ENCODE results near the gene SCN2A.
"Not testable (repeated sequence)": the region's sequence is repeated elsewhere in the genome, so short reads cannot be mapped to it uniquely, and the experiment has no call there.

Gene SCN2A

DNA sequence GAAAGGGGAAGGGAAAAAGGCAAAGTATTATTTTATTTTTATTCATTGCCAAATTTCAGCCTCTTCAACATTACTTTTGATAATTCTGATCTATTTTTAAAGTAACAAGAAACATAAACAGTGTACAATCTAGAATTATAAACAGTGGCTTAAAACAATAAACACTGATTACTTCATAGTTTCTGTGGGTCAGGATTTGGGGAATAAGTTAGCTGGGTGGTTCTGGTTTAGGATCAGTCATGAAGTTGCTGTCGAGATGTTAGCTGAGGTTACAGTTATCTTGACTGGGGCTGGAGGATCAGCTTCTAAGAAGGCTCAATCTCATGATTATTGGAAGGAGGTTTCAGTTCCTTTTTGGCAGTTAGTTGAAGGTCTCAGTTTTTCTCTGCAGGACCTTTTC lies 109.2 kb downstream of the SCN2A start:
- no peak for DNase-seq

DNA sequence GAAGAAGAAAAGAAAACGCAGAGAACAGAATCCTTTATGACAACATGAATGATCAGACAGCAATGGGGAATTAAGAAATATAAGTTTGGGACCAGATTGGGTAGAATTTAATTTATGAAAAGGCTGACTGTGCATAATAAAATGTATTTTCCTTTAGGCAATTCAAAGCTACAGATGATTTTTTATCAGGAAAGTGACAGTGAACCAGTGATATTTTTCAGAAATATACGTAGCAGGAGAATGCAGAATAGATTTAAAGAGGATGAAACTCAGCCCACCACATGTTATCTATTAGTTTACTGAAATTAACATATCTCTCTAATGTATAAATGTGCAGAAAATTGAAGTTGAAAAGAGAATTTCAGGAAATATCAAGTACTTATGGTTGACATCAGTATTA lies 110.0 kb downstream of the SCN2A start:
- no peak for DNase-seq

DNA sequence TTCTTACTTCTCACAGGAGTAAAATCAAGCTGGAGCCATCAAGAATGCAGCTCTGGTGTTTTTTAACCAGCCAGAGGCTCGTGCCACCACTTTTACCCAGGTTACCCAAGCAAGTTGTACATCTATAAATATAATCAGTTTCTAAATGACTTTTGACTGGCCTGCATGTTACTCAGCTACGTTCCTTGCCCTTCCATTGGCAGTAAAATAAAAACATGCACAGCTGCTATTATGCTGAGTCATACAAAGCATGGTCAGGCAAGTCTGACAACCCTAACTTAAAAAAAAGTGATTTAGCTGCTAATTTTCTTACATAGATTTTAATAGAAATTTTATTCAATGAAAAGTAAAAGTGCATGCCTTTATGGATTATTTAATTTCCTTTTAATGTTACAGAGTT lies 118.5 kb downstream of the SCN2A start:
- DNase-seq: no peak

DNA sequence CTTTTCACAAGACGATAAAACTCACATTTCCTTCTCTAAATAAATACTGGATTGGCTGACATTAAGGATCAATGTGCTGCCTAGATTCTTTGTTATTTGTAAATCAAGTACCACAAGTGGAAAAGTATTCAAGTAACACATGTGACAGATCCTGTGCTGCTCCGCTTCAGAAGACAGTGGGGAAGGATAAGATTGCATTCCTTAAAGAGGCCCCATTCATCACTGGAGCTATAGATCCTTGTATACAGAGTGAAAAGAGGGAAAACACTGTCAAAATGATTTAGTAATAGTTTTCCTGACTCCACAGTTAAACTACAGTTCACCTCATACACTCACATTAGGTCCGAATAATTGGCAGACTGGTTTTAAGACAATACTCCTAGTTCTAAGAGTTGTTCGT lies 122.3 kb downstream of the SCN2A start:
- DNase-seq: no peak

DNA sequence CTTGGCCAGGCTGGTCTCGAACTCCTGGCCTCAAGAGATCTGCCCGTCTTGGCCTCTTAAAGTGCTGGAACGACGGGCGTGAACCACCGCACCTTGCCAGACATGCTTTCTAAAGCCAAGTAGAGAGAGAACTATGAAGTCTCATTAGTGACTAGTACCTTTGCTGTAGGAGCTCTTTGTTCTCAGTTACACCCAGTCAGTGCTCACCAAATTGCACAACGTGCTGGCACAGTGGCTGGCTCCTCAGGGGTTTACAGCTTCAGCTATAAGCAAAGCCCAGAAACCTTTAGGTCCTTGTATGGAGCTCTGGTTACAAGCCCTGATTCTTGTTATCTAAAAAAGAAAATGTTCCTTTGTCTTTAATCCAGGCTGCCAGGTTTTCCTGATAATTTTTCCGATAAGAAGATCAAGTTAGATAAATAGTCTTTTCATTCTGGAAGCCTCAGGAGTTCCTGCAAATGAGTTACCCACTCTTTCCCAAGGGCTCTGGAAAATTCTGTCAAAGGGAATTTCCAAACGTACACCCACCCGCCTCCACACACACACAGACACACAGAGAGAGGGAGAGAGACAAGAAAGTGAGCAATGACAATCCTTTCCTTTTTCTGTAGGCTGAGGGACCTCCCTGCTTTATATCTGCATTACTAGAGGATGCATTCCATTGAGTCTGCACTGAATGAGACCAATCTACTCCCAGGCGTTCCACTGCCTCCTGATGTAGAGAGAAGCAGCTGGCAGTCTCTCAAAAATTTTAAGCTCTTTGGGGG lies 130.1 kb downstream of the SCN2A start:
- no peak for DNase-seq

DNA sequence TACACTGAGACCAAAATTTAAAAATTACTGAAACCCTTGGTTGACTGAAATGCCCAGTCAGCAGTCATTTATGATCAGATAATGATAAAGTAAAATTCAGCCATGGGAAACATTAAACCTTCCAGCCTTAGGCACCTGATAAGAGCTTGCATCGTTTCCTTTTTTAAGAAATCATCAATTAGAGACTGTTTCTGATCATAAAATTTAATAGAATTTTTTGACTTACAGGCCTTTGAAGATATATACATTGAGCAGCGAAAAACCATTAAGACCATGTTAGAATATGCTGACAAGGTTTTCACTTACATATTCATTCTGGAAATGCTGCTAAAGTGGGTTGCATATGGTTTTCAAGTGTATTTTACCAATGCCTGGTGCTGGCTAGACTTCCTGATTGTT lies 130.7 kb downstream of the SCN2A start:
- no peak for DNase-seq

DNA sequence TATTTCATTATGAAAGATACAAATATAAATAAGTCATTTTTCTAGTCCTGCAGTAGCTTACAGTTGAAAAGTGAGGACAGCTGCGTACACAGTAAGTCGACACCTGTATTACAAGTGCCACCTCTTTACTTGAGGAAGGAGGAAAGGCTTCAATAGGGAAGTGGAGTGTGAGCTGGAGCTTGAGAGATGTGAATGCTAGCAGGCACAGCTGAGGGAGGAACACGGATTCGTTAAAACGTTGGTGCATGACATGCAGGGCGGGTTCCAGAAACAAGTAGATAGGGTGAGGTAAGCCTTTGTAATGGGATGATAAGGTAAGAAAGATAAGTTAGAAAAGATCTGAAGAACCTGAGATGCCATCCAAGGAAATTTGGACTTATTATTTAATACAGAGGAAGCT lies 132.1 kb downstream of the SCN2A start:
- DNase-seq: no peak

DNA sequence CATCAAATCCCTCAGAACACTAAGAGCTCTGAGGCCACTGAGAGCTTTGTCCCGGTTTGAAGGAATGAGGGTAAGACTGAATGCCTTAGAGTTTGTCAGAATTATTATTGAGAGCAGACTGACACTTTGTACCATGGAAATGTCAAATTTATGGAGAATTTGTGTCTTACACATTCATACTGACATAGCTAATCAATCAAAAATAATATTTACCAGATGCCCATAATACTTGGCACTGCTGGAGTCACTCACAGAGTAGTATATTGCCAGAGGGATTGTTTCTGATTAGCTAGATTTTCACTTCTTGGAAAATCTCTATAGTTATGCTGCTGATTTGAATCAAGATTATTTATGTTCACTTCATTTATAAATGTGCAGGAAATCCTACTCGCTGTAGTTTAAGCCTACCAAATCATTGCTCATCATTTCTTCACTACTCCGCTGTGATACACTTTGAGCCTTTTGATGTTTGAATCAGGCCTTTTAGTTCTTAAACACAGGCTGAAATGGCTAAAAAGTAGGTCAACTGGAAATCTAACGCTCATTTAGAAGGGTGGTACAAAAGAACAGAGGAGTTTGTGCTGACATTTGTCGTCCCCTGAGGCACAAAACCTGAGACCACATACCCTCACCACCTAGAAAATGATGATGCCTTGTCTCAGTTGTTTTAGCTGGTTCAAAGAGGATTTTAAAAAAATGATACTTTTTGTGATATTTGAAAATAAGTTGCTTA lies 134.2 kb downstream of the SCN2A start:
- no peak for DNase-seq

DNA sequence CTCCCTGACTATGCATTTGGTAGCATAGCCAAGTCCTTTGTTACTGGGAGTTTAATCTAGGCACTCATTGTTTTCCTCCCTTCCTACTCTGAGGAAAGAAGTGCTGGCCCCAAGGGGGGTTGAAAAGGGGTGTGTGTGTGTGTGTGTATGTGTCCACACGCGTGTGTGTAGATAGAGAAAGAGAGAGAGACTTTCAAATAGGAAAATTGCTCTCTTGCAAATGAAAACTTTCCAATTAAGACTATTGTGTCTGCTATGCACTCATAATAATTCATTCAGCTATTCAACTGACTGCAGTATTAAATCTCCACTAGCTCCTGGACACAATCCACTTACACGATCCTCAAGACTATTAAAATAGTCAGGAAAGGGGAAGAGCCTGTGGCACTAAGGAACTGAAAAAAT lies 137.4 kb downstream of the SCN2A start:
- DNase-seq: no peak

DNA sequence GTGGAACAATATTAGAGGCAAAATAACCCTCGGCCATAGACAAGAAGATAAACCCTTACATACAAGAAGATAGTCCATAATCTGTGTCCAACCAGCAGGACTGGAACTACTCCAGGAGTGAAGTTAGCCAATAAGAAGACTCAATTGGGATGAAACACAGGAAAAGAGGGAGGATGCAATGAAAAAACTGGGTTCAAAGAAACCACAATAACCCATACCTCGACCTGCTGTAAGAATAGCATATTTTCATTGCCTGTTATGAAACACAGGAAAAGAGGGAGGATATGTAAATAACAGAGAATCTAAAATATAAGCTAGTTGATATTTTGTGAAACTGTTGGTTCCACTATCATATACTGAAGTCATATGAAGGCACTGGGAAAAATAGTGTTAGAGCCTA lies 143.1 kb downstream of the SCN2A start:
- no peak for DNase-seq

DNA sequence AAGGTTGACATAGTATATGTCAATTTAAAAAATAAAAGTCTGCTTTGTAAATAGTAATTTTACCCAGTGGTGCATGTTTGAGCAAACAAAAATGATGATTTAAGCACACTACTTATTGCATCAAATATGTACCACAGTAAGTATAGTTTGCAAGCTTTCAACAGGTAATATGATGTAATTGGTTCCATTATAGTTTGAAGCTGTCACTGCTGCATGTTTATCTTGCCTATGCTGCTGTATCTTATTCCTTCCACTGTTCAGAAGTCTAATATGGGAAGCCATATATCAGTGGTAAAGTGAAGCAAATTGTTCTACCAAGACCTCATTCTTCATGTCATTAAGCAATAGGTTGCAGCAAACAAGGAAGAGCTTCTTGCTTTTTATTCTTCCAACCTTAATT lies 151.7 kb downstream of the SCN2A start:
- DNase-seq: no peak

DNA sequence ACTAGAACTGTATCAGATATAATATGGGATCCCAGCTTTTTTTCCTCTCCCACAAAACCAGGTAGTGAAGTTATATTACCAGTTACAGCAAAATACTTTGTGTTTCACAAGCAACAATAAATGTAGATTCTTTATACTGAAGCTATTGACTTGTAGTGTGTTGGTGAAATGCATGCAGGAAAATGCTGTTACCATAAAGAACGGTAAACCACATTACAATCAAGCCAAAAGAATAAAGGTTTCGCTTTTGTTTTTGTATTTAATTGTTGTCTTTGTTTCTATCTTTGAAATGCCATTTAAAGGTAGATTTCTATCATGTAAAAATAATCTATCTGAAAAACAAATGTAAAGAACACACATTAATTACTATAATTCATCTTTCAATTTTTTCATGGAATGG lies 152.6 kb downstream of the SCN2A start:
- no peak for DNase-seq

DNA sequence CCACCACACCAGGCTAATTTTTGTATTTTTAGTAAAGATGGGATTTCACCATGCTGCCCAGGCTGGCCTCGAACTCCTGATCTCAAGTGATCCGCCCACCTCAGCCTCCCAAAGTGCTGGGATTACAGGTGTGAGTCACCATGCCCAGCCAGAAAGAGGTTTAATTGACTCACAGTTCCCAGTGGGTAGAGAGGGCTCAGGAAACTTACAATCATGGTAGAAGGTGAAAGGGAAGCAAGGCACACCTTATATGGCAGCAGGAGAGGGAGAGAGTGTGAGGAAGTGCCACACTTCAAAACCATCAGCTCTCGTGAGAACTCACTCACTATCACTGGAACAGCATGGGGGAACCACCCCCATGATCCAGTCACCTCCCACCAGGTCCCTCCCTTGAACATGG lies 159.4 kb downstream of the SCN2A start:
- not testable (repeated sequence) for DNase-seq

DNA sequence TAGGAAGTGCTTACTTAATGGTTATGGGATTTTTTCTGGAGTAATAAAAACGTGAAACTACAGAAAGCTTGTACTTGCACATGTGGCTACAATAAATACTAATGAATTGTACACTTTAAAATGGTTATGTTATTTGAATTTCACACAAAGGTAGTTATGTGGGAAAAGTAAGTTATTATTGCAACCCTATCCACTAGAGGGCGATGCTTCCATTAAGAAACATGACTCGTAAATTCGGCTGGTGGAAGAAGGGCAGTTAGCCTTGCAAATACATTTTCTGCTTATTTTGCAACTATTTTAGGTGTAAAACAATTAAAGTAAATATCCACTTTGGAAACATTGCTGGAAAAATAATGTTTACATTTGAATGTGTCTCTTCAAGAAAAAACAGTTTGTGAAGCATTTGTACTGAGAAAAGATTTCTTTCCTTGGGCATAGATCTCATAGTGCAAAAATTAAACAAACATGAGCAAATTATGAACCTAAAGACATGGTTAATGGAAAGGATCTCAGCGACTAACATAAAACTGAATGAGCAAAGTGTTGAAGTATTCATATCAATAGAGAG lies 162.2 kb downstream of the SCN2A start:
- peak; percentile 49 for DNase-seq

DNA sequence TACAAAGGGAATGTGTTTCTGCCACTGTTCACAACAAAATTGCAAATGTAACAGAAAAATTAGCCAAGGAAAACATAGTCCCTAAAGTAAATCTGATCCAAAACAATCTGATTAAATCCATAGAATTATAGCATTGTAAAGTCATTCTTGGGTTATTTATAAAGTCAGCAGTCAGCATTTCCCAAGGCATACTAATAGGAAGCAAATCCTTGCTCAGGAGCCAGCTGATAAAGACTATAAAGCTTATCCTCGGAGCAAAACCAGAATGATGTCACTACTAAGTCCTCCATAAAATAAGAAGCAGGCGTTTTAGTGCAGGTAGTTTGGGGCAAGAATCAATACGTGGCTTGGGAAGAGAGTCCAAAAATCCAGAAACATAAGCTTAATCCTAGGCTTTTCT lies 162.9 kb downstream of the SCN2A start:
- DNase-seq: no peak

DNA sequence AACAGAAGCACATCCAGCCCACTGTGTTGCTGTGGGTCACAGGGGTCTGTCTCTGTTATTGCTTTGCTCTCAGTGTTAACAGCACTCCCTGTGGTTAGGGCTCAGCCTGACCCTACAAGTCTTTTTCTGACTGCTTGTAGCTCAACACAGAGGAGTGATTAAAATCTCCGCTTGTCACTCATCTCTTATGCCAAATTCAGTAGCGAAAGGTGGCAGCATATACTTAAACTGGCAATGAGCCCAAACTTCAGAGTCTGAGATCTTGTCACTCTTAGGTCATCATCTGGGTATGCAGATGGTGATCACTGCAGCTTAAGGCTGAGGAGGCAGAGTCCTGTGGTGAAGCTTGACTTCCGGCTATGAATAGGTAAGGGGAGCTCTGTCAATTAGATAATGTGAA lies 167.0 kb downstream of the SCN2A start:
- no peak for DNase-seq

DNA sequence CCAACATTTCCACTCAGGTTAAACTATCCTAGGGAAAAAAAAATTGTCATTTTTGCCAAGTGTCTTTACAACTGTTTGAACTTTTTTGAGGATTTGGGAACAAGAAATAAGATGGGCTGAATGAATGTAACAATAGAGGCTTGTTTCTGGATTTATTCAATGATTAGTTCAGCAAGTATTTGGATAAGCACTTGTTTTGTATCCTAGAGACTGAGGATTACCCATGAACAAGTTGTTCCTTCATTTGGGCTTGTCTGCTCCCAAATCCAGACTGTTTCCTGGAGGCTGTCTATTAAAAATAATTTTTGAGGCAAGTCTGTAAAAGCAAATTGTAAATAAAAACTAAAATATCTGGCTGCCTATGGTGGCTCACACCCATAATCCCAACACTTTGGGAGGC lies 168.3 kb downstream of the SCN2A start:
- no peak for DNase-seq

DNA sequence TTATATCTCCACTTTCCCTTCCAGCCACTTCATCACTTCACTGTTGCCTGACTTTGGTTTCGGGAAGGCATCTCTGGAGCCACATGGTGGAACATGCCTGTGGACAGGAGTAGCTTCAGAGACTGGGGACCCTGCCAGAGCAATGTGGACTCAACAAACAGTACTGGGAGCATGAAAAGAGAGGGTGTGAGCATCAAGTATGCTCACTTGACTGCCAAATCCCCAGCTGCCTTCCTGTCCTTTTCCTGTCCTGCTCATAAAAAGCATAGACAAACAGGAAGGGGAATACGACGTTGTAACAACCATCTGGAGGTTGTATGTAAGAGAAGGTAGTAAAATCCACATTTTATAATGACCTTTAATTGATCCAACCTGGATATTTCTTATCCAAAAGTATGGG lies 169.0 kb downstream of the SCN2A start:
- no peak for DNase-seq

DNA sequence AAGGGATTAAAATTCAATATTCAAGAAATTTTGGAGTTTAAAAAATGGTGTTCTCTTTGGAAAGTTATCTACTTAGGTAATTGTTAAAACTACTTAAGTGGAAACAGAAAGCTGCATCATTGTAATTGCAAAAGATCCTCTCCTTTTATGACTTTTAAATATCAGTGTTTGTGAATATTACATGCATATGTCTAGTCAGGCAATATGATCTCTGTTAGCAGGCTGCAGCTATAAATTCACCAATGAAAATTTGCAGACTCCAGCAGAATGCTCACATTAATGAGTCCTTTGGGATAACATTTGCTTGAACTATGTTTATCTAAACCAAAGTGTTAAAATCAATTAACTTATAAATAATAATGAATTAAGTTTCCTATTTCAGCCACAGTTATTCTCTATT lies 171.1 kb downstream of the SCN2A start:
- DNase-seq: no peak

DNA sequence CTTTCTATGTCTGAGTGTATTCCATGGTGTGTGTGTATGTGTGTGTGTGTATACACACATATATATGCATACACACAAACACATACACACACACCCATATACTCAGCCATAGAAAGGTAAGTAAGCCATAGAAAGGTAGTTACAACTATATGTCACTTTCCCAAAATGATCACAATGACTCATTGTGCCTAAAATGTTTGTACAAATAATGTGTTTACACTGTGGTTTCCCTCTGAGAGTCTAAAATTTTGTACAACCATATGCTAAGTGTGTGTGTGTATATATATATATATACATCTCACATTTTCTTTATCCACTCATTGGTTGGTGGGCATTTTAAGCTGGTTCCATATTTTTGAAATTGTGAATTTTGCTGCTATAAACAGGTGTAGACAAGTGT lies 175.0 kb downstream of the SCN2A start:
- no peak for DNase-seq

DNA sequence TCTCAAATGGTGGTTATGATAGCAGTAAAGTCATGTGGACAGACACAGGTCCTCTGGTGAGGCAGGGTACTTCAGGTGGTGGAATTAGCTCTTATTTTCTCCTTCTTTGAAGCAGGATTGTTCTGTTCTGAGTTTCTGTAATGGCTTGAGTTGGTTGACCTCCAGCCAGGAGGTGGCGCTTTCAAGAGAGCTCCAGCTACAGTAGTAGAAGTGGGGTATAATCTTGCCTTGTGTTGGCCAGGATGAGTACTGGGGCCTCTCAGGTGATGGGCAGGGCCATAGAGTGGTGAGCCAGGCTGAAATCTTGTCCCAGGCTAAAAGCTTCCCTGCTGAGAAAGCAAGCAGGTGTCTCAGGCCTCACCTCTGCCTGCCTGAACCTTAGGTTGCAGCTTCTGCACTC lies 177.8 kb downstream of the SCN2A start:
- DNase-seq: no peak

DNA sequence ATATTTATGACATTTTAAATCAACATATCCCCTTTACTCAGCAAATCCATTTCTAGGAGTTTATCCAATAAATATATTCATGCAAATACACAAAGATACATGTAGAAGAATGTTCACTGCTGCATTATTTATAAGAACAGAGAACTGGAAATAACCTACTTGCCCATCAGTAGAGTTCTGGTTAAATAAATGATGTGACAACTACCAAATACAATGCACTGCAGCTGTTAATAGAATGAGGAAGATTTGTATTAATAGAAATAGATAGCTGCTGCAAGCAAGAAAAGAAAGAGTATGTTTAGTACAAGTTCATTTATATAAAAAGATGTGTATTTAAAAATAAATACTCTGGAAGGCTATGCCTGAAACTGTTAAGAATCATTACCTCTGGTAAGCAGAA lies 181.0 kb downstream of the SCN2A start:
- DNase-seq: no peak

DNA sequence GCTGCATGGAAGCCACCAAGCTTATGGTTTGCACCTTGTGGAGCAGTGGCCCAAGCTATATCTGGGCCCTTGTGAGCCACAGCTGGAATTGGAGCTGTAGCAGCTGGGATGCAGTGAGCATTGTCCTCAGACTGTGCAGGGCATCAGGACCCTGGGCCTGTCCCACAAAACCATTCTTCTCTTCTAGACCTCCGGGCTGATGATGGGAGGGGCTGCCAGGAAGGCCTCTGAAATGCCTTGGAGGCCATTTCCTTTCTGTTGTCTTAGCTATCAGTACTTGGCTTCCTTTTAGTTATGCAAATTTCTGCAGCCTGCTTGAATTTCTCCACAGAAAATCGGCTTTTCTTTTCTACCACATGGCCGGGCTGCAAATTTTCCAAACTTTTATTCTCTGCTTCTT lies 183.9 kb downstream of the SCN2A start:
- DNase-seq: no peak

DNA sequence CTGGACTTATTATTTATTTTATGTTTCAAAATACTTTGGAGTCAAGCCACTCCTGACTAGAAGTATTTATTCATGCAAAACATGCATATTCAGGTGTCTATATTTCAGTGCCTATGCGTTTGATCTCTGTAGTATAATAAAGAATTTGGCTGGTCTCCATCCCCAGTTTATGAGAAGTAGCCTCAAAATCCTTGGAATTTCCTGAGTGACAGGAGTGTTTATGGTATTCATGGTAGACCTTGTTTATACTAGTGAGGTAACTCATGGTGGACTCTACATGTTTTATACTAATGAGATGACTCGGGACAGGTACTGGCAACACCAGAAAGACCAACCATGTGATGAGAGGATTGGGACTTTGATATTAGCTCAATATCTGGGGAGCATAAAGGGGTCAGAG lies 186.3 kb downstream of the SCN2A start:
- DNase-seq: no peak

DNA sequence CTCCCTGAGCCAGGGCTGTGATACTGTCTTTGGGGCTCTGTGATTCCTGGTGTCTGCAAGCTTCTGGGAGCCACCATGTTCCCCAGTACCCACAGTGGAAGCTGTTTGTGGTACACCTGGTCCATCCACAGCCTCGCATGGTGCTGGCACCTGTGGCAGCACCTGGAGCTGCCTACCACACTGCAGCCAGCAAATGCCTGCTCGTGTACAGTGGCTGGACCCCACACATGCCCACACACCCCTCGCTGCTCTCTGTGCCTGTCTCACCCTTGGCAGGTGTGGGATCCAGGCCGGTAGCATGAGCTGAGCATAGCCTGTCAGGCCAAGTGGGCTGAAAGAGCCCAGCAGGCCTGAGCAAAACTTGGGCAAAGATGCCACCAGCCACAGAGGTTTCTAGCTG lies 188.5 kb downstream of the SCN2A start:
- DNase-seq: no peak
